NCI-H774 (cell line): ENCODE results near the gene PIPOX.

Experiments used
- DNase-seq: peaks from one replicate; lab custom pipeline; 2025; lab: John Stamatoyannopoulos, UW

Gene PIPOX

GRCh38 chr17:29019475-29020181 is 23.3 kb upstream of the PIPOX start:
- peak; percentile 55 for DNase-seq

GRCh38 chr17:29020576-29020975 is 22.4 kb upstream of the PIPOX start:
- DNase-seq, result no peak

- no peak for DNase-seq
Observed at GRCh38 chr17:29021226-29021625, 21.7 kb upstream of the PIPOX start.

DNA sequence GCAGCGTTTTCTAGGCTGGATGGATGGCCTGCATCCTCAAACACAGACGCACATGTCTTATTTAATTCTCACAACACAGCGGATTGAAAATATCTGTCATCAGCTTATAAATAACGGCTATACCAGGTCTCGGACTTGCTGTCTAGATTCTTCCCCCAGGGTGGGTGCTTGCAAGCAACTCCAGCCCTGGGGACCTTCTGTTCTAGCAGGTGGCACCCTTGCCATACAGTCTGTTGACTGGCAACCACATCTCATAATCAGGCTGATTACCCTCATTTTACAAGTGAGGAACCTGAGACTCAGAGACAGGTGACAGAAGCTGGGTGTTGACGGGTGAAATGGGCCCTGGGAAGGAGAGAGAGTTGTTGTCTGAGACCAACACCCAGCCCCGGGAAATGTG is 20.9 kb upstream of the PIPOX start:
- no peak for DNase-seq

GRCh38 chr17:29024316-29024952 is 18.5 kb upstream of the PIPOX start:
- DNase-seq, result no peak

- DNase-seq, result no peak
Observed at GRCh38 chr17:29031488-29031887, 11.5 kb upstream of the PIPOX start.

- DNase-seq, result no peak
Observed at GRCh38 chr17:29032013-29032856, 10.7 kb upstream of the PIPOX start.

- DNase-seq, result no peak
Observed at GRCh38 chr17:29032857-29033197, 10.1 kb upstream of the PIPOX start.

GRCh38 chr17:29034510-29034909 is 8.4 kb upstream of the PIPOX start:
- DNase-seq, result no peak

GRCh38 chr17:29036584-29036983 is 6.4 kb upstream of the PIPOX start:
- no peak for DNase-seq

GRCh38 chr17:29037739-29038084 is 5.2 kb upstream of the PIPOX start:
- DNase-seq, result no peak

GRCh38 chr17:29038085-29038795 is 4.7 kb upstream of the PIPOX start:
- no peak for DNase-seq

DNA sequence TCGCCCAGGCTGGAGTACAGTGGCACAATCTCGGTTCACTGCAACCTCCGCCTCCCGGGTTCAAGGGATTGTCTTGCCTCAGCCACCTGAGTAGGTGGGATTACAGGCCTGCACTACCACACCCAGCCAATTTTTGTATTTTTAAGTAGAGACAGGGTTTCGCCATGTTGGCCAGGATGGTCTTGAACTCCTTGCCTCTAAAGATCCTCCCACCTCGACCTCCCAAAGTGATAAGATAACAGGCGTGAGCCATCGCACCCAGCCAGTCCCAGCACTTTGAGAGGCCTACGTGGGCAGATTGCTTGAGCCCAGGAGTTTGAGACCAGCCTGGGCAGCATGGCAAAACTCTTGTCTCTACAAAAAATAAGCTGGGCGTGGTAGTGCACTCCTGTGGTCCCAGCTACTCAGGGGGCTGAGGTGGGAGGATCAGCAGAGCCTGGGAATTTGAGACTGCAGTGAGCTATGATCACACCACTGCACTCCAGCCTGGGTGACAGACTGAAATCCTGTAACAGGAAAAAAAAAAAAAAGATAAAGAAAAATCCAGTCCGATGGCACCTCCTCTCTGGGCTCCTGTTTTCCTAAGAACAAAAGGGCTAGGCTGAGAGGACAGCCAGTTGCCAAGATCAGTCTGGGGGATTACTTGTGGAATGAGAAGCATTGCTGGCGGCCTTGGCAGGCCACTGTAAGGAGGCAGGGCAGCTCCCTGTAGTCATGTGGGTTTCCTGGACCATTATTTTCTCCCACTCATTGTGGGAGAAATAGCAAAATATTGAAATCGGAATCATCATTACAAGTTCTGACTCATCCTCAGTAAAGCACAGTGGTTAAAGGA is 3.0 kb upstream of the PIPOX start:
- DNase-seq, result no peak

GRCh38 chr17:29041091-29041490 is 1.9 kb upstream of the PIPOX start:
- DNase-seq, result no peak

DNA sequence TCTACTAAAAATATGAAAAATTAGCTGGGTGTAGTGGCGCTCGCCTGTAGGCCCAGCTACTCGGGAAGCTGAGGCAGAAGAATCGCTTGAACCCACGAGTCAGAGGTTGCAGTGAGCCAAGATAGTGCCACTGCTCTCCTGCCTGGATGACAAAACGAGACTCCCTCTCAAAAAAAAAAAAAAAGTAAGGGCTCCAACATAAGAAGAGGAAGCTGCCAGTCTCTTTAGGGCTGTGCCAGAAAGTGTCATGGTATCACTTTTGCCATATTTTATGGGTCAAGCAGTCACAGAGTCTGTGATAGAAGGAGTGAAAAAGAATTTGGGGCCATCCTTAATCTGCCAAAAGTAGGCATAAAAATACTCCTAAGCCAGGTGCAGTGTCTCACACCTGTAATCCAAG is 1.4 kb upstream of the PIPOX start:
- DNase-seq, result no peak

- no peak for DNase-seq
Observed at GRCh38 chr17:29042026-29042678, 789 bp upstream of the PIPOX start.

DNA sequence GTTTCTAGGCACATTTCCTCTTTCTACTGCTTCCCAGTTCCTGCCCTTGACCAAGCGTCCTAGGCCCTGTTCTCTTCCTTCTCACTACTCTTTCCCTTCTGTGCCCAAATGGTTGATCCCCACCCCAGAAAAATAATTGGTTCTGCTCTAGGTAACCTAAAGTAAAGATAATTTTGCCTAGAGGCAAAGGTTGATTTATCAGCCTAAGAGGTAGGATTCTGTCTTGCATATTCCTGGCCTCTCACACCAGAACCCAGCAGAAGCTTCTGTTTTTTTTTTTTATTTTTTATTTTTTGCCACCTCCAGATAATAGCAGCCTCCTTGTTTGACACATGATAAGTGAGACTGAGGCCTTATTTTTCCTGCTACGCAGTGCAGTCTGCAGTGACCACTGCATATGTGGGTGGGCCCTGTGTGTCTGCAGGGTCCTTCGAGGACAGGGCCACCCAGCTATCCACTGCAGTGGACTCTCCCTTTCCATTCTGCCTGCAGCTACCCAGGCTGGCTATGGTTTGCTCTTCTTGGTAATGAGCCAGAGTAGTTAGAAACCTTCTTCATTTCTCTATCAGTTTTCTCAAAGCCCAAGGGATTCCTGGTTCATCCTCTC is 701 bp downstream of the PIPOX start:
- DNase-seq, result no peak

DNA sequence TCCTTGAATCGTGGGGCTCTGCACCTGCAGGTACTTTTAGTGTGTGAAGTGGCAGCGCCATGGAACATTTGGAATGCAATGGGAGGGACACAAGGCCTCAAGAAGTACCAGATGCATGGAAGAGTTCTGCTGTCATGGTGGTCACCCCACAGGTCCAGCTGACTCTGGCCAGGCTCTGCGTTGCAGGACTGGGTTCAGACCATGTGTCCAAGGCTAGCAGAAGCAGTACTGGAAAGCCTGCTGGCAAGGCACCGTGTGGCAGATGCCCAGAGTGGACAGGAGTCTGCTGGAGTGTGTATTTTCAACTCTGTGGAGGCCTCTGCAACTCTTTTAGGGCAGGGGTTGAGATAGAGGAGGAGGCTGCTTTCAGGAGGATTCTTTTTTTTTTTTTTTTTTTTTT is 2.1 kb downstream of the PIPOX start:
- no peak for DNase-seq

GRCh38 chr17:29045734-29046472 is 3.0 kb downstream of the PIPOX start:
- no peak for DNase-seq

DNA sequence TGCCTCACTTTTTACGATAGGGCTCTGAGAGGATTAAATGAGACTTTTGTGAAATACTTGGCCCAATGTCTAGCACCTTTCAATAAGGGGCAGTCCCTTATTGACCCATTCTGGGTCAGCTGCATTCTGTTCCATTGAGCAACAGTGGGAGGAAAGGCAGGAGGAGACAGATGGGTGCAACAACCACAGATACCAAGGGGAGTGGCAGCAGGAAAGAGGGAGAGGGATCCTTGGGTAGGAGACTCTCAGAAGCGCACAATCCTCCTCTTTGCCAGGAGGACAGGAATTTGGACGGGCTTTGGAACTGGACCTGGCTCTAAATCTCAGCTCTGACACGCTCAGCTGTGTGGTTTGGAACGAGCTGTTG is 3.5 kb downstream of the PIPOX start:
- DNase-seq, result no peak
